Measurements from ENCODE around the gene KIAA0586.

Gene KIAA0586

GRCh38 chr14:58599707-58600106 is 172.2 kb downstream of the KIAA0586 start:
- no peak for DNase-seq
